Activated B cell treated with CpG ODN at 0.5 μM for 24 hours (primary cell): ENCODE results near the gene FBXW8. TPM values are rescaled to one million over a fixed set of nuclear protein-coding genes. Genes with fewer than 3 reads are reported as not detected.

Experiments used
- ATAC-seq: fragments of 200-7000 bp; cut with Tn5 transposase; one replicate; pipeline ENCODE4 v1.10.0; 2021; ENCODE audit warnings: low read depth, mild to moderate bottlenecking, moderate library complexity
- CTCF ChIA-PET: fragments of 350-600 bp; sonication (Branson Sonifier 250); formaldehyde crosslinking; loops from one replicate; lab custom pipeline; 2021; ENCODE audit warnings: antibody characterized with exemption; lab: Charles Lee
- POLR2A ChIA-PET: fragments of 350-600 bp; sonication (Branson Sonifier 250); formaldehyde crosslinking; loops from one replicate; lab custom pipeline; 2021; ENCODE audit warnings: antibody characterized with exemption; lab: Charles Lee
- DNase-seq: peaks from one replicate; pipeline ENCODE4 v3.0.0; 2022
- H3K27ac Mint-ChIP-seq: one replicate; pipeline ENCODE4 v1.8.0; 2020; ENCODE audit warnings: mixed read lengths
- H3K27me3 Mint-ChIP-seq: one replicate; pipeline ENCODE4 v1.8.0; 2021; ENCODE audit warnings: mixed read lengths
- H3K36me3 Mint-ChIP-seq: one replicate; pipeline ENCODE4 v1.8.0; 2021; ENCODE audit warnings: low read depth, mixed read lengths
- H3K4me1 Mint-ChIP-seq: one replicate; pipeline ENCODE4 v1.8.0; 2021; ENCODE audit warnings: mixed read lengths
- H3K4me3 Mint-ChIP-seq: one replicate; pipeline ENCODE4 v1.8.0; 2020; ENCODE audit warnings: mild to moderate bottlenecking, mixed read lengths
- H3K9me3 Mint-ChIP-seq: one replicate; pipeline ENCODE4 v1.8.0; 2020; ENCODE audit warnings: mixed read lengths
- intact Hi-C: fragments of 100-400 bp; cut with micrococcal nuclease; formaldehyde crosslinking; loops from one replicate; pipeline ENCODE4 v1.15.1; 2024
- total RNA-seq: library from RNA; stranded (reverse); gene quantifications from 2 replicates; pipeline ENCODE4 v1.2.3, GENCODE V29; 2022
- TF ChIP-seq, protein P1 (sequence below): fragments of 200-600 bp; IDR thresholded peaks from one replicate; pipeline ENCODE4 v1.8.0; 2022; ENCODE audit warnings: antibody characterized with exemption, mild to moderate bottlenecking

Gene FBXW8
- total RNA-seq, 1 donor from 2014 or later = 17.6 TPM

DNA sequence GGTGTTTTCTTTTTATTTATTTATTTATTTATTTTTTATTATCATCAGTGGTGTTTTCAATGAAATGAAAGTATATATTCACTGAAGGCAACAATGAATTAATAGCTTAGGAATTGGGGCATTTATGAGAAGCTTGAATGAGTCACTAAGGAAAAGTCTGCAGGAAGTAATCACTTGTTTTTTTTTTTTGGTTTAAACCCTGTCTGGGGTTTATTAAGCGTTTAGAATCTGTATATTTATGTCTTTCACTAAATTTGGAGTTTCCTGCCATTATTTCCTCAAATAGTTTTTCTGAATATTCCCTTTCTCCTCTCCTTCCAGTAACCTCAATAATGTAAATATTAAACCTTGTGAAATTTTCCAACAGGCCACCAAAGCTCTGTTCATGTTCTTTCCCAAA, 103.0 kb downstream of the FBXW8 start:
- ChIA-PET CTCF (no interaction called here), POLR2A (no interaction called here)
- Mint-ChIP-seq H3K27ac (no peak overlapping the region), H3K4me3 (no peak overlapping the region), H3K27me3 (no peaks in the 10 kb centered on the region), H3K36me3 (peaks cover 82% of the 10 kb centered on the region), H3K4me1 (no peaks in the 10 kb centered on the region), H3K9me3 (peaks cover 14% of the 10 kb centered on the region)
- intact Hi-C loops = no loop called here
- ATAC-seq (no peak), DNase-seq (no peak)
- TF ChIP-seq, protein P1, sequence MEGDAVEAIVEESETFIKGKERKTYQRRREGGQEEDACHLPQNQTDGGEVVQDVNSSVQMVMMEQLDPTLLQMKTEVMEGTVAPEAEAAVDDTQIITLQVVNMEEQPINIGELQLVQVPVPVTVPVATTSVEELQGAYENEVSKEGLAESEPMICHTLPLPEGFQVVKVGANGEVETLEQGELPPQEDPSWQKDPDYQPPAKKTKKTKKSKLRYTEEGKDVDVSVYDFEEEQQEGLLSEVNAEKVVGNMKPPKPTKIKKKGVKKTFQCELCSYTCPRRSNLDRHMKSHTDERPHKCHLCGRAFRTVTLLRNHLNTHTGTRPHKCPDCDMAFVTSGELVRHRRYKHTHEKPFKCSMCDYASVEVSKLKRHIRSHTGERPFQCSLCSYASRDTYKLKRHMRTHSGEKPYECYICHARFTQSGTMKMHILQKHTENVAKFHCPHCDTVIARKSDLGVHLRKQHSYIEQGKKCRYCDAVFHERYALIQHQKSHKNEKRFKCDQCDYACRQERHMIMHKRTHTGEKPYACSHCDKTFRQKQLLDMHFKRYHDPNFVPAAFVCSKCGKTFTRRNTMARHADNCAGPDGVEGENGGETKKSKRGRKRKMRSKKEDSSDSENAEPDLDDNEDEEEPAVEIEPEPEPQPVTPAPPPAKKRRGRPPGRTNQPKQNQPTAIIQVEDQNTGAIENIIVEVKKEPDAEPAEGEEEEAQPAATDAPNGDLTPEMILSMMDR = no peak

DNA sequence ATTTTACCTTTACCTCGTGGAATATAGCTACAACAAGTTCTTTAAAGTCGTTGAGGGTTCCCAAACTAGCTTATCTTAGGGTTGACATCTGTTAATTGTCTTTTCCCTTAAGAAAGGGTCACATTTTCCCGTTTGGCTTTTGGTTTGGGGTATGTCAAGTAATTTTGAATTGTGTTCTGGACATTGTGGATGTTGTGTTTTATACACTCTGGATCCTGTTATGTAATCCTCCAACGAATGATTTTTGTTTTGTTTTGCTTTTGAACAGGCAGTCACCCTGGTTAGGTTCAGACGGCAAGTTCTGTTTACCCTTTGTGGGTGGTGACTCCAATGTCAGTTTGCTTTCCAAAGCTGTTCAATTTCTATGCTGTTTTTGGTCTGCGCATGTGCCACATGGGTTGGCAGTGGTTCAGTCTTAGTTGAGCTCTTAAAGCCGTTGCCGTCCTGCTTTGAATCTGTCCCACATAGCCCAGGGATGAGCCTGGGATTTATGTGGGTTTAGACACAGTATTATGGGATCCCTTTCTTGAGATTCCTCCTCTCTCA, 103.7 kb downstream of the FBXW8 start:
- Mint-ChIP-seq H3K9me3 (peaks cover 14% of the 10 kb centered on the region), H3K4me3 (no peak overlapping the region), H3K27ac (no peak overlapping the region), H3K4me1 (no peaks in the 10 kb centered on the region), H3K27me3 (no peaks in the 10 kb centered on the region), H3K36me3 (peaks cover 86% of the 10 kb centered on the region)
- DNase-seq (no peak), ATAC-seq (no peak)
- TF ChIP-seq, protein P1 = no peak
- ChIA-PET POLR2A (no interaction called here), CTCF (no interaction called here)
- intact Hi-C loops = no loop called here

DNA sequence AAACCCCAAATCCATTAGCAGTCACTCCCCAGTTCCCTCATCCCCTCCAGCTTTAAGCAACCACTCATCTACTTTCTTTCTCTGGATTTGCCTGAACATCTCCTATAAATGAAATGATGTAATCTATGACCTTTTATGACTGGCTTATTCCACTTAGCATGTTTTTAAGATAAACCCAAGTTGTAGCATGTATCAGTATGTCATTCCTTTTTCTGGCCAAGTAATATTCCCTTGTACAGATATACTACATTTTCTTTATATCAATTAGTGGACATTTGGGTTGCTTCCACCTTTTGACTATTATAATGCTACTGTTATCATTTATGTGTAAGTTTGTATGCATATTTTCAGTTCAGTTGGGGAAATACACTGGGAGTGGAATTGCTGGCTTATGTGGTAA, 105.1 kb downstream of the FBXW8 start:
- no peak overlapping the region for H3K27ac Mint-ChIP-seq
- CTCF ChIA-PET = no interaction called here
- H3K9me3 Mint-ChIP-seq = peaks cover 14% of the 10 kb centered on the region
- no peaks in the 10 kb centered on the region for H3K4me1 Mint-ChIP-seq
- POLR2A ChIA-PET = no interaction called here
- peaks cover 87% of the 10 kb centered on the region for H3K36me3 Mint-ChIP-seq
- no peak for ATAC-seq
- H3K27me3 Mint-ChIP-seq = no peaks in the 10 kb centered on the region
- DNase-seq = no peak
- TF ChIP-seq, protein P1 = no peak
- H3K4me3 Mint-ChIP-seq = no peak overlapping the region
- intact Hi-C loops = no loop called here

DNA sequence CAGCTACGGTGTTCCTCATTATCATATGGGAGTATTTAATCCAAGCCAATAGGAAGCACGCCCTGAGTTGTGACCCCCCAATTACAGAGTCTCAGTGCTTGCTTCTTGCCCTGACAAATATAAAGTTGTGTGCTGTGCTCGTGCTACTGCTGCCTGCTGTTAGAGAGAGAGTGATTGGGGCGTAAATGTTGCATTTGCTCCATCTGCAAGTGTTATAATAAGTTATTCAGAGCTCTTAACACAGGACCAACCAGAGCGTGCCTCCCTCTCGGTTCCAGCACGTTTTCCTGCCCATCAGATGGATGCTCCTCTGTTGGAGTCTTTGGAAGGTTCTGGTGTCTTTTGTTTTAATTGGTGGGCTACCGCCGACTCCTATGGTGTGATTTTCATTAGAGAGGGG, 107.1 kb downstream of the FBXW8 start:
- intact Hi-C loops = no loop called here
- CTCF ChIA-PET = no interaction called here
- no peak overlapping the region for H3K4me3 Mint-ChIP-seq
- DNase-seq = no peak
- H3K36me3 Mint-ChIP-seq = peaks cover 84% of the 10 kb centered on the region
- TF ChIP-seq, protein P1 = no peak
- peaks cover 1% of the 10 kb centered on the region for H3K4me1 Mint-ChIP-seq
- no peak for ATAC-seq
- peaks cover 14% of the 10 kb centered on the region for H3K9me3 Mint-ChIP-seq
- no peaks in the 10 kb centered on the region for H3K27me3 Mint-ChIP-seq
- H3K27ac Mint-ChIP-seq = no peak overlapping the region
- POLR2A ChIA-PET = no interaction called here

DNA sequence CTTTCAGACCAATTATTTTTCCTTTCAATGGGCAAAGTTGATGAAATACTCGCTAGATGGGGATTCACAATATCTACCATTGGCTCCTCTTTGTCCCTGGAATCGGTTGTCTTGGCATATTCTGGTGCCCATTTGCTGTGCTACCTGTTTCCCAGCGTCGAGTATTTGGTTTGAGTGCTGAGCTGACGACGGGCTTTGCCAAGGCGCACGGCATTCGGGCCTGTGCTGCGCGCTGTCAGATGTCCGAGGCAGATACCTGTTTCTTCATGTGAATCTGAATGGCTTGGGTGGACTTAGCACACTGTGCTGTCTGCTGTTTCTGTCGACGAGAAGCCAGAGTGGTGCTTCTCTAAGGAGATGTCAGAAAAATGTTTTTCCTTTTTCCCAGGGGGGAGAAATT, 107.5 kb downstream of the FBXW8 start:
- H3K9me3 Mint-ChIP-seq = peaks cover 12% of the 10 kb centered on the region
- H3K4me1 Mint-ChIP-seq = peaks cover 1% of the 10 kb centered on the region
- no peak overlapping the region for H3K27ac Mint-ChIP-seq
- H3K27me3 Mint-ChIP-seq = no peaks in the 10 kb centered on the region
- peaks cover 83% of the 10 kb centered on the region for H3K36me3 Mint-ChIP-seq
- CTCF ChIA-PET = no interaction called here
- H3K4me3 Mint-ChIP-seq = no peak overlapping the region
- POLR2A ChIA-PET = no interaction called here
- no peak for DNase-seq
- no peak for ATAC-seq
- intact Hi-C loops = no loop called here
- TF ChIP-seq, protein P1 = no peak
